GM18951 (cell line): ENCODE measurements around the gene LMBR1.
"Not testable (repeated sequence)": the region's sequence is repeated elsewhere in the genome, so short reads cannot be mapped to it uniquely, and the experiment has no call there.

Source experiments
- POLR2A ChIP-seq: IDR thresholded peaks from 4 replicates; pipeline ENCODE4 v1.6.1; 2011; ENCODE audit warnings: mild to moderate bottlenecking; ENCODE audit not compliant: insufficient read length, insufficient read depth; ENCODE audit errors: extremely low read depth
- in situ Hi-C: fragments of 300-500 bp; cut with MboI; formaldehyde crosslinking; loops from one replicate; pipeline ENCODE4 v1.12.0; 2022; ENCODE audit warnings: low sequenced_read_pairs, mixed read lengths, inconsistent platforms; ENCODE audit not compliant: unreplicated experiment

Gene LMBR1

GRCh38 chr7:156920076-156920475, 27.1 kb upstream of the LMBR1 start:
- in situ Hi-C loops, result no loop called here

GRCh38 chr7:156919132-156919713, 26.2 kb upstream of the LMBR1 start:
- no peak for TF ChIP-seq POLR2A
- in situ Hi-C loops, result no loop called here

More at GRCh38 chr7:156920076-156920475, 27.1 kb upstream of the LMBR1 start:
- TF ChIP-seq POLR2A, result no peak

- TF ChIP-seq POLR2A, result no peak
- in situ Hi-C loops, result no loop called here
Observed at GRCh38 chr7:156918635-156919034, 25.7 kb upstream of the LMBR1 start.

- in situ Hi-C loops, result not testable (repeated sequence)
Observed at GRCh38 chr7:156909574-156910252, 16.7 kb upstream of the LMBR1 start.

- no peak for TF ChIP-seq POLR2A
- in situ Hi-C loops, result no loop called here
Observed at GRCh38 chr7:156907656-156908055, 14.7 kb upstream of the LMBR1 start.

GRCh38 chr7:156906200-156906649, 13.2 kb upstream of the LMBR1 start:
- in situ Hi-C loops, result no loop called here
- TF ChIP-seq POLR2A, result no peak

- TF ChIP-seq POLR2A, result no peak
- in situ Hi-C loops, result no loop called here
Observed at GRCh38 chr7:156903232-156903909, 10.4 kb upstream of the LMBR1 start.

- in situ Hi-C loops, result not testable (repeated sequence)
Observed at GRCh38 chr7:156900093-156900492, 7.1 kb upstream of the LMBR1 start.

- in situ Hi-C loops, result no loop called here
- no peak for TF ChIP-seq POLR2A
Observed at GRCh38 chr7:156898938-156899337, 6.0 kb upstream of the LMBR1 start.

GRCh38 chr7:156897673-156898072, 4.7 kb upstream of the LMBR1 start:
- in situ Hi-C loops, result no loop called here
- TF ChIP-seq POLR2A, result no peak

- no peak for TF ChIP-seq POLR2A
- in situ Hi-C loops, result no loop called here
Observed at GRCh38 chr7:156896388-156897022, 3.5 kb upstream of the LMBR1 start.

- in situ Hi-C loops, result no loop called here
- no peak for TF ChIP-seq POLR2A
Observed at GRCh38 chr7:156895024-156895780, 2.2 kb upstream of the LMBR1 start.
